ENCODE data around the gene CPAMD8.

DNA sequence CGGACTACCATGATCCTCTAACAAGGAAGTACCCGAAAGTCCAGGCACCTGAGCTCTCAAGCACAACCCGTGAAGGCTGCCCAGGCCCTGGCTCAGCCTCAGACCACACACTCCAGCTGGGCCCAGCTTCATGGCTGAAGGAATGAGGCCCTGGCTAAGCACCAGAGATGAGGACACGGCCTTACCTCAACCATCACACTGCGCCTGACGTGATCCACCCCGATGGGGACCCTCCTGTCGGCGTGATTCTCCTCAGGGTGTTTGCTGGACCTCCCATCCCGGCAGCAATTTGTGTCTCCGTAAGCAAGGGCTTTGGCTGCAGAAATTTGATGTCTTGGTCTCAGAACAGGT, 81.3 kb downstream of the CPAMD8 start:
- TF ChIP-seq, protein P1, sequence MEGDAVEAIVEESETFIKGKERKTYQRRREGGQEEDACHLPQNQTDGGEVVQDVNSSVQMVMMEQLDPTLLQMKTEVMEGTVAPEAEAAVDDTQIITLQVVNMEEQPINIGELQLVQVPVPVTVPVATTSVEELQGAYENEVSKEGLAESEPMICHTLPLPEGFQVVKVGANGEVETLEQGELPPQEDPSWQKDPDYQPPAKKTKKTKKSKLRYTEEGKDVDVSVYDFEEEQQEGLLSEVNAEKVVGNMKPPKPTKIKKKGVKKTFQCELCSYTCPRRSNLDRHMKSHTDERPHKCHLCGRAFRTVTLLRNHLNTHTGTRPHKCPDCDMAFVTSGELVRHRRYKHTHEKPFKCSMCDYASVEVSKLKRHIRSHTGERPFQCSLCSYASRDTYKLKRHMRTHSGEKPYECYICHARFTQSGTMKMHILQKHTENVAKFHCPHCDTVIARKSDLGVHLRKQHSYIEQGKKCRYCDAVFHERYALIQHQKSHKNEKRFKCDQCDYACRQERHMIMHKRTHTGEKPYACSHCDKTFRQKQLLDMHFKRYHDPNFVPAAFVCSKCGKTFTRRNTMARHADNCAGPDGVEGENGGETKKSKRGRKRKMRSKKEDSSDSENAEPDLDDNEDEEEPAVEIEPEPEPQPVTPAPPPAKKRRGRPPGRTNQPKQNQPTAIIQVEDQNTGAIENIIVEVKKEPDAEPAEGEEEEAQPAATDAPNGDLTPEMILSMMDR (IDR thresholded peaks at IDR 0.05): no peak
- TF ChIP-seq EZH2 (IDR thresholded peaks at IDR 0.05; ENCODE audit: borderline replicate concordance, insufficient read depth, low read depth, low read length, poor library complexity, severe bottlenecking): no peak
